ENCODE measurements around the gene OR10H4. TPM values are rescaled to one million over a fixed set of nuclear protein-coding genes. Genes with fewer than 3 reads are reported as not detected.

Gene OR10H4
- total RNA-seq, 1 experiment from 2014 or later: not detected

GRCh38 chr19:15992014-15992413 lies 43.2 kb downstream of the OR10H4 start:
- no peak for DNase-seq (ENCODE audit: low spot score)
- H3K27me3 ChIP-seq (replicated peaks; ENCODE audit: insufficient read depth, low read depth, low read length, poor library complexity): peaks cover 3% of the 10 kb centered on the region
- ChIA-PET CTCF (interaction anchor here (0.5 kb wide), 1 partner anchor 23 kb away, joined by 4 read pairs; no protein-coding TSS in a partner anchor), POLR2A (ENCODE audit: low non-redundant PET) (no interaction called here)
- no peak overlapping the region for H3K27ac ChIP-seq (ENCODE audit: low read depth, low read length, poor library complexity, severe bottlenecking)
- H3K4me3 ChIP-seq (ENCODE audit: low read depth, low read length, poor library complexity, severe bottlenecking): no peak overlapping the region
- intact Hi-C loops (cut with micrococcal nuclease; ENCODE audit: unreplicated experiment): no loop called here
- H3K9me3 ChIP-seq (ENCODE audit: low read depth, low read length, poor library complexity, severe bottlenecking): no peaks in the 10 kb centered on the region
- no TSS peak for BruUV-seq (replicated peaks)
- TF ChIP-seq EZH2 (IDR thresholded peaks at IDR 0.05; ENCODE audit: borderline replicate concordance, low read depth, low read length, poor library complexity, severe bottlenecking): no peak
- no peak for TF ChIP-seq CTCF (conservative IDR thresholded peaks at IDR 0.05; ENCODE audit: low read depth, low read length)
- H3K4me1 ChIP-seq (ENCODE audit: insufficient read depth, low read length, poor library complexity, severe bottlenecking): no peaks in the 10 kb centered on the region
- no peaks in the 10 kb centered on the region for H3K36me3 ChIP-seq (ENCODE audit: insufficient read depth, low read length, poor library complexity, severe bottlenecking)

GRCh38 chr19:15995536-15995935 lies 46.7 kb downstream of the OR10H4 start:
- TF ChIP-seq EZH2 (IDR thresholded peaks at IDR 0.05; ENCODE audit: borderline replicate concordance, low read depth, low read length, poor library complexity, severe bottlenecking) (no peak), CTCF (conservative IDR thresholded peaks at IDR 0.05; ENCODE audit: low read depth, low read length) (no peak)
- Histone ChIP-seq H3K27ac (ENCODE audit: low read depth, low read length, poor library complexity, severe bottlenecking) (no peak overlapping the region), H3K4me3 (ENCODE audit: low read depth, low read length, poor library complexity, severe bottlenecking) (no peak overlapping the region), H3K4me1 (ENCODE audit: insufficient read depth, low read length, poor library complexity, severe bottlenecking) (no peaks in the 10 kb centered on the region), H3K36me3 (ENCODE audit: insufficient read depth, low read length, poor library complexity, severe bottlenecking) (no peaks in the 10 kb centered on the region), H3K9me3 (ENCODE audit: low read depth, low read length, poor library complexity, severe bottlenecking) (no peaks in the 10 kb centered on the region), H3K27me3 (replicated peaks; ENCODE audit: insufficient read depth, low read depth, low read length, poor library complexity) (no peaks in the 10 kb centered on the region)
- no peak for DNase-seq (ENCODE audit: low spot score)
- ChIA-PET POLR2A (ENCODE audit: low non-redundant PET) (no interaction called here), CTCF (no interaction called here)
- intact Hi-C loops (cut with micrococcal nuclease; ENCODE audit: unreplicated experiment): no loop called here
- no TSS peak for BruUV-seq (replicated peaks)

- no peaks in the 10 kb centered on the region for H3K9me3 ChIP-seq (ENCODE audit: low read depth, low read length, poor library complexity, severe bottlenecking)
- POLR2A ChIA-PET (ENCODE audit: low non-redundant PET): no interaction called here
These were observed 49.4 kb downstream of the OR10H4 start for GRCh38 chr19:15998166-15998565.

More at GRCh38 chr19:15998166-15998565, 49.4 kb downstream of the OR10H4 start:
- no peak overlapping the region for H3K27ac ChIP-seq (ENCODE audit: low read depth, low read length, poor library complexity, severe bottlenecking)
- intact Hi-C loops (cut with micrococcal nuclease; ENCODE audit: unreplicated experiment): no loop called here
- CTCF ChIA-PET: no interaction called here
- no peaks in the 10 kb centered on the region for H3K27me3 ChIP-seq (replicated peaks; ENCODE audit: insufficient read depth, low read depth, low read length, poor library complexity)
- H3K4me3 ChIP-seq (ENCODE audit: low read depth, low read length, poor library complexity, severe bottlenecking): no peak overlapping the region
- no peak for TF ChIP-seq EZH2 (IDR thresholded peaks at IDR 0.05; ENCODE audit: borderline replicate concordance, low read depth, low read length, poor library complexity, severe bottlenecking)
- H3K4me1 ChIP-seq (ENCODE audit: insufficient read depth, low read length, poor library complexity, severe bottlenecking): no peaks in the 10 kb centered on the region
- BruUV-seq (replicated peaks): no TSS peak
- no peaks in the 10 kb centered on the region for H3K36me3 ChIP-seq (ENCODE audit: insufficient read depth, low read length, poor library complexity, severe bottlenecking)
- DNase-seq (ENCODE audit: low spot score): no peak

Other genes starting within 250 kb of the OR10H4 start
- gene OR10H2, start 221.0 kb upstream of the OR10H4 start, total RNA-seq (2021): not detected in 2 replicates
- not detected in 2 replicates for gene OR10H3, start 211.0 kb upstream of the OR10H4 start, total RNA-seq (2021)
- not detected in 2 replicates for gene OR10H5, start 161.3 kb upstream of the OR10H4 start, total RNA-seq (2021)
- not detected in 2 replicates for gene OR10H1, start 133.3 kb upstream of the OR10H4 start, total RNA-seq (2021)
- not detected in 2 replicates for gene CYP4F2, start 50.9 kb upstream of the OR10H4 start, total RNA-seq (2021)
- 0.13 TPM in 1 of 2 replicates, not detected in the other for gene CYP4F11, start 14.5 kb upstream of the OR10H4 start, total RNA-seq (2021)
- 438 and 476 TPM in 2 replicates for gene TPM4, start 127.5 kb downstream of the OR10H4 start, total RNA-seq (2021)
- gene RAB8A, start 162.9 kb downstream of the OR10H4 start, total RNA-seq (2021): 113 and 126 TPM in 2 replicates
- gene HSH2D, start 194.7 kb downstream of the OR10H4 start, total RNA-seq (2021): not detected in 2 replicates
- gene CIB3, start 224.5 kb downstream of the OR10H4 start, total RNA-seq (2021): not detected in 2 replicates
- 86.2 and 93.2 TPM in 2 replicates for gene FAM32A, start 236.4 kb downstream of the OR10H4 start, total RNA-seq (2021)
- gene AP1M1, start 248.9 kb downstream of the OR10H4 start, total RNA-seq (2021): 105 and 116 TPM in 2 replicates

Measured in A673 (cell line).